ENCODE results near the gene MBP.

The MBP gene

DNA sequence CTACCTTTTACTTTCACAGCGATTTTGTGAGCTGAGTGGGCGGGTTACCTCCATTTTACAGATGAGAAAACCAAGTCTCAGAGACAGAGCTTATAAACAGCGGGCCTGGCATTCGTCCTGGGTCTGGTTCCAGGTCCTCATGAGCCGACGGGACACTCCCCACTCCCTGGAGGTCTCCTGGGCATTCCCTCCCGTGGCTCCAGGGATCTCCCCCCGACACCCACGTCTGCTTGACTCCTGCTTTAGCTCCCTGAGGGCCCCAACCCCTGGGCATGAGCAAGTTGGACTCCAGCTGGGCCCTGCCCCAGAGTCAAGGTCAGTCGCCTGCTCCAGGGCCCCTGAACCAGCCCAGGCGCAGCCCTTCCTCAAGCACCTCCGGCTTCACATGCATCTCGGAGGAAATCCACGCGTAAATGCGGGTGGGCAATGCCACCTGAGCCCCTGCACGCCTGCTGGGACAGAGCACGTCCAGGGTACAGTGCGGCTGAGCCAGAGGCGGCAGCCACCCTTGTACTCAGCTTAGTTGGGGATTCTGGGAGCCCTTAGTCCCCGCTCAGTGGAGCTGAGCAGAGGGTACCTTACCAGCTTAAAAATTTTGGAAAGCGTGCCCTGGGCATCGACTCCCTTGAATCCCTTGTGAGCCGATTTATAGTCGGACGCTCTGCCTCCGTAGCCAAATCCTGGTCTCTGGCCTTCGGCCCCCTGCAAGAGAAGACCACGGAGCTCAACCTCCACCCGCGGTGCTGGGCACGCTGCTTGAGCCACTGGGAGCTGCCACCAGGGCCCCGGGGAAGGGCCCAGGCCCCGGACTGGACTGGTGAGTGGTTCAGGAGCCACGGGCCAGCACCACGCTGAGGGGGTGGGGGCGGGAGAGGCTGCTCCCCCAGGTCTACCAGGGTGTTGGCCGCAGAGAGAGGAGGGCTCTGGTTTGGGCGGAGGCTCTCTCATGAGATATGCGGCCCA lies 148.1 kb downstream of the MBP start:
- no peak for TF ChIP-seq EP300 (IDR thresholded peaks at IDR 0.05; ENCODE audit: borderline replicate concordance)
- no peak for TF ChIP-seq YY1 (IDR thresholded peaks at IDR 0.05; ENCODE audit: low read depth)
- TF ChIP-seq EGR1 (IDR thresholded peaks at IDR 0.05), result no peak
- TF ChIP-seq CEBPB (IDR thresholded peaks at IDR 0.05), result no peak
- TF ChIP-seq, protein P1, sequence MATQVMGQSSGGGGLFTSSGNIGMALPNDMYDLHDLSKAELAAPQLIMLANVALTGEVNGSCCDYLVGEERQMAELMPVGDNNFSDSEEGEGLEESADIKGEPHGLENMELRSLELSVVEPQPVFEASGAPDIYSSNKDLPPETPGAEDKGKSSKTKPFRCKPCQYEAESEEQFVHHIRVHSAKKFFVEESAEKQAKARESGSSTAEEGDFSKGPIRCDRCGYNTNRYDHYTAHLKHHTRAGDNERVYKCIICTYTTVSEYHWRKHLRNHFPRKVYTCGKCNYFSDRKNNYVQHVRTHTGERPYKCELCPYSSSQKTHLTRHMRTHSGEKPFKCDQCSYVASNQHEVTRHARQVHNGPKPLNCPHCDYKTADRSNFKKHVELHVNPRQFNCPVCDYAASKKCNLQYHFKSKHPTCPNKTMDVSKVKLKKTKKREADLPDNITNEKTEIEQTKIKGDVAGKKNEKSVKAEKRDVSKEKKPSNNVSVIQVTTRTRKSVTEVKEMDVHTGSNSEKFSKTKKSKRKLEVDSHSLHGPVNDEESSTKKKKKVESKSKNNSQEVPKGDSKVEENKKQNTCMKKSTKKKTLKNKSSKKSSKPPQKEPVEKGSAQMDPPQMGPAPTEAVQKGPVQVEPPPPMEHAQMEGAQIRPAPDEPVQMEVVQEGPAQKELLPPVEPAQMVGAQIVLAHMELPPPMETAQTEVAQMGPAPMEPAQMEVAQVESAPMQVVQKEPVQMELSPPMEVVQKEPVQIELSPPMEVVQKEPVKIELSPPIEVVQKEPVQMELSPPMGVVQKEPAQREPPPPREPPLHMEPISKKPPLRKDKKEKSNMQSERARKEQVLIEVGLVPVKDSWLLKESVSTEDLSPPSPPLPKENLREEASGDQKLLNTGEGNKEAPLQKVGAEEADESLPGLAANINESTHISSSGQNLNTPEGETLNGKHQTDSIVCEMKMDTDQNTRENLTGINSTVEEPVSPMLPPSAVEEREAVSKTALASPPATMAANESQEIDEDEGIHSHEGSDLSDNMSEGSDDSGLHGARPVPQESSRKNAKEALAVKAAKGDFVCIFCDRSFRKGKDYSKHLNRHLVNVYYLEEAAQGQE (IDR thresholded peaks at IDR 0.05; ENCODE audit: low read depth), result no peak
- TF ChIP-seq, protein P2, sequence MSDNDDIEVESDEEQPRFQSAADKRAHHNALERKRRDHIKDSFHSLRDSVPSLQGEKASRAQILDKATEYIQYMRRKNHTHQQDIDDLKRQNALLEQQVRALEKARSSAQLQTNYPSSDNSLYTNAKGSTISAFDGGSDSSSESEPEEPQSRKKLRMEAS (IDR thresholded peaks at IDR 0.05), result no peak
- no peak for TF ChIP-seq NFIC (IDR thresholded peaks at IDR 0.05)
- TF ChIP-seq ZBTB7A (IDR thresholded peaks at IDR 0.05; ENCODE audit: low read depth), result no peak
- TF ChIP-seq, protein P3, sequence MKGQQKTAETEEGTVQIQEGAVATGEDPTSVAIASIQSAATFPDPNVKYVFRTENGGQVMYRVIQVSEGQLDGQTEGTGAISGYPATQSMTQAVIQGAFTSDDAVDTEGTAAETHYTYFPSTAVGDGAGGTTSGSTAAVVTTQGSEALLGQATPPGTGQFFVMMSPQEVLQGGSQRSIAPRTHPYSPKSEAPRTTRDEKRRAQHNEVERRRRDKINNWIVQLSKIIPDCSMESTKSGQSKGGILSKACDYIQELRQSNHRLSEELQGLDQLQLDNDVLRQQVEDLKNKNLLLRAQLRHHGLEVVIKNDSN (IDR thresholded peaks at IDR 0.05), result no peak
- no peak for TF ChIP-seq TAF1 (IDR thresholded peaks at IDR 0.05; ENCODE audit: low read depth)
- TF ChIP-seq TEAD4 (IDR thresholded peaks at IDR 0.05), result no peak
- TF ChIP-seq CREB1 (IDR thresholded peaks at IDR 0.05; ENCODE audit: low read depth), result no peak
- no peak for TF ChIP-seq TCF12 (IDR thresholded peaks at IDR 0.05; ENCODE audit: low read depth)
- no peak for TF ChIP-seq RAD21 (IDR thresholded peaks at IDR 0.05; ENCODE audit: low read depth)
- no peak for TF ChIP-seq FOXM1 (IDR thresholded peaks at IDR 0.05; ENCODE audit: borderline replicate concordance, low read depth)

DNA sequence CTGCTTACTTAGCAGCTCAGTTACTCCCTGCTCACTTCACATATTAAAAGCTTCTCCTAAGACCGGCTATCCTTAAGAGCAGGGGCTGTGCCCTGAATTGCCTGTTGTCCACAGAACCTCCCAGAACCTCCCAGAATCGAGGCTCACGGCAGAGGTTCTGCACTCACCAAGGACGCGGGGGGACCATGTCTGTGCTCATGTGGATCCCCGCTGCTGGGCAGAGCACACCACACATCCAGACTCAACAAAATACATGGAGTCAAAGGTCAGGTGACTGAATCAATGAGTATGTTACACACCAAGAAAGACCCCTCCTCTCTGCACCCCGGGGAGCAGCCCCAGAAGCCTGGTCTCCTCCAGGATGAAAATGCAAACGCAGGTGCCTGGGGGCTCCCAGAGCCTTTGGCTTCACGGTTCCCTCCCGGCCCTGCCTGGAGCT lies 149.0 kb downstream of the MBP start:
- TF ChIP-seq EP300 (IDR thresholded peaks at IDR 0.05; ENCODE audit: borderline replicate concordance) (no peak), FOXM1 (IDR thresholded peaks at IDR 0.05; ENCODE audit: borderline replicate concordance, low read depth) (no peak), EGR1 (IDR thresholded peaks at IDR 0.05) (no peak), RAD21 (IDR thresholded peaks at IDR 0.05; ENCODE audit: low read depth) (no peak), TCF12 (IDR thresholded peaks at IDR 0.05; ENCODE audit: low read depth) (no peak), TEAD4 (IDR thresholded peaks at IDR 0.05) (no peak), CEBPB (IDR thresholded peaks at IDR 0.05) (no peak), YY1 (IDR thresholded peaks at IDR 0.05; ENCODE audit: low read depth) (no peak), CREB1 (IDR thresholded peaks at IDR 0.05; ENCODE audit: low read depth) (no peak)
- TF ChIP-seq, protein P3 (IDR thresholded peaks at IDR 0.05), result no peak
- TF ChIP-seq, protein P2 (IDR thresholded peaks at IDR 0.05), result no peak

DNA sequence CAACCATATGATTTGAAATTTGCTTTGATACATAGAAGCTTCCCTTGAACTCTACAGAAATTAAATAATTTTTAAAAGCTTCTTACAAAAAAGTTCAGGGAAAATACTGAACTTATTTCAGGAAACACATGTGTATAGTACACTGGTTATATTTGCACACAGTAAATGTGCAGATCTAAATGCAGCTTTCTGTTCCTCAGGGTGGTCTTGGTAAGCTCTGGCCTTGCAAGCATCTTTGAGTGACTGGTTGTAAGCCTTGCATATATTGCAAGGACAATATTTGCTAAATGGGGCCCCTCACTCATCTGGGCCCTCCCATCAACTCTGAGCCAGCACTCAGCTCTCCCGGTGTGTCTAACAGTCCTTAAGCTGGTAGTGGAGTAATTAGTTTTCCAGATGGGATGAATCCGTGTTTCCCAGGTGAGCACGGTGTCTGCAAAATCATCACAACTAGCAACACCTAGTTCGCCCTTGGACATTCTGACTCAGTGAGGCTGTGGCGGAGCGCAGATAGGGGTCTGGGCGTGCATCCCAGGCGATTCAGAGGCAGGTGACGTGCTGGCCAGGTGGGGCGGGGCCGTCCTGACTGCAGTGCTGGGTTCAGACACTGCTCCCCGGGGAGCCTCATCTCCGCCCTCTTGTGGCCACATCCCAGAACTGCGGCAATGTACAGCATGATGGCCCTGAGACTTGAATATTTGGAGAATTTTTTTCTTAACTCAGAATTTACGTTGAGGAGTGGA lies 149.6 kb downstream of the MBP start:
- TF ChIP-seq RAD21 (IDR thresholded peaks at IDR 0.05; ENCODE audit: low read depth) (peak; percentile 89), TEAD4 (IDR thresholded peaks at IDR 0.05) (peak; percentile 40; the same call in 1 of the 2 replicates), TCF12 (IDR thresholded peaks at IDR 0.05; ENCODE audit: low read depth) (no peak), CREB1 (IDR thresholded peaks at IDR 0.05; ENCODE audit: low read depth) (peak; percentile 27; the same call in 1 of the 2 replicates), NFIC (IDR thresholded peaks at IDR 0.05) (peak; percentile 20; the same call in 1 of the 2 replicates), EGR1 (IDR thresholded peaks at IDR 0.05) (no peak)
- TF ChIP-seq, protein P3 (IDR thresholded peaks at IDR 0.05), result peak; percentile 39; the same call in 1 of the 2 replicates
- TF ChIP-seq, protein P2 (IDR thresholded peaks at IDR 0.05), result 0 out of 2 replicates have a peak, but pooled peaks have one; percentile 32

DNA sequence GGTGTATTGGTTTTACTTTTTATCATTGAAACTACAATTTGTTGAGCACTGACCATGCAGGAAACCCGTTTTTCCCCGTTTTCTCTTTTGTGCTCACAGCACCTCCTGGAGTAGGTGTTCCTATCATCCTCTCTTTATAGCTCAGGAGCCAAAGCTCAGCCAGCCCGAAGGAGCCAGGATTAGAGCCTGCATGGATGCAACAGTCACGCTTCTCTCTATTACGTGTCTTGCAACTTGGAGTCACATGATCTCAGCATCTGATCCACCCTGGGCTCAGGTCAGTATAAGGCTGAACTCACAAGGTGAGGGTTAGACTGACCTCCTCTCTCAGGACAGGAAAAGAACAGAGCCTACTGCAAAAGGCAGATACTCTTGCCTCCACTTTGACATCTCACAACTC lies 150.5 kb downstream of the MBP start:
- TF ChIP-seq, protein P3 (IDR thresholded peaks at IDR 0.05), result peak; percentile 36; the same call in 1 of the 2 replicates
- TF ChIP-seq TCF12 (IDR thresholded peaks at IDR 0.05; ENCODE audit: low read depth), result no peak

DNA sequence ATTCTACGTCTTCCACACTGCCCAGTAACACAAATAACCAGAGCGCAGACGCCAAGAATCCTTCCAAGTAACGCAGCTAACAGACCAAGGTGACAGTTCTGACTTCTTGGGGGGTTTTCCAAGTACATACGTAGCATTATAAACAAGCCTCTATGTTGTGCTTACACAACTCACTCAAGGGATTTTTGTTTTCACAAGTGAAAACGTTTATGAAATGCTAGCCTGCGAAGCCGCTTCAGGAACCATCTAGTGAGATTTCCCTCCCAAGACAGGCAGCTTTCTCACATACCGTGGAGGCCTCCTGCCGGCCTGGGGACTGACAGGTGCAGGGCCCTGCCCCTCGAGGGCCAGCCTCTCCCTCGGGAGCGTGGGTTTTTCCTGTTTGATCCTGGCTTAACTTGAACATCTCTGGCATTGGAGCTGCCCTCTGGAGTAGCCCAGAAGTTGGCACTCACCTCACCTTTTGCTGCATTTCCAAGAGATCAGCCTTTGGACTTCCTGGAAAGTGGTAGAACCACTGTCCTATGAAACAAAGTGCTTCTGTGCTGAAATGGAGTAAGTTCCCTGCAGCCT lies 151.1 kb downstream of the MBP start:
- TF ChIP-seq TEAD4 (IDR thresholded peaks at IDR 0.05) (peak; percentile 78), EGR1 (IDR thresholded peaks at IDR 0.05) (no peak), TAF1 (IDR thresholded peaks at IDR 0.05; ENCODE audit: low read depth) (0 out of 2 replicates have a peak, but pooled peaks have one; percentile 4), NFIC (IDR thresholded peaks at IDR 0.05) (peak; percentile 27; the same call in 1 of the 2 replicates)
- TF ChIP-seq, protein P2 (IDR thresholded peaks at IDR 0.05), result peak; percentile 80
